WTC11 (cell line): ENCODE data around the gene CCDC51.

Experiments
- CTCF ChIP-seq: fragments of 200-600 bp; IDR thresholded peaks from 2 replicates; pipeline ENCODE4 v1.8.0; 2022; ENCODE audit warnings: antibody characterized with exemption
- ELF4 ChIP-seq: sonication (generic); formaldehyde crosslinking; IDR thresholded peaks from 2 replicates; pipeline ENCODE4 v1.8.1; 2022; ENCODE audit warnings: low read depth, mild to moderate bottlenecking, moderate library complexity, missing genetic modification reagents
- RELA ChIP-seq: sonication (generic); formaldehyde crosslinking; IDR thresholded peaks from 2 replicates; pipeline ENCODE4 v1.8.1; 2022; ENCODE audit warnings: missing genetic modification reagents, mild to moderate bottlenecking, borderline replicate concordance
- USF1 ChIP-seq: sonication (generic); formaldehyde crosslinking; IDR thresholded peaks from 2 replicates; pipeline ENCODE4 v1.8.0; 2022; ENCODE audit warnings: mild to moderate bottlenecking, missing genetic modification reagents
- ZNF232 ChIP-seq: sonication (generic); formaldehyde crosslinking; IDR thresholded peaks from 2 replicates; pipeline ENCODE4 v1.8.0; 2022; ENCODE audit warnings: mild to moderate bottlenecking, missing genetic modification reagents
- TF ChIP-seq, protein P1 (sequence below): sonication (generic); formaldehyde crosslinking; IDR thresholded peaks from 2 replicates; pipeline ENCODE4 v1.8.0; 2022; ENCODE audit warnings: mild to moderate bottlenecking, missing genetic modification reagents
- TF ChIP-seq, protein P2 (sequence below): fragments of 250-450 bp; sonication (Bioruptor Pico); conservative IDR thresholded peaks from 2 replicates; pipeline ENCODE4 v1.9.0; 2021; ENCODE audit warnings: mild to moderate bottlenecking

DNA sequence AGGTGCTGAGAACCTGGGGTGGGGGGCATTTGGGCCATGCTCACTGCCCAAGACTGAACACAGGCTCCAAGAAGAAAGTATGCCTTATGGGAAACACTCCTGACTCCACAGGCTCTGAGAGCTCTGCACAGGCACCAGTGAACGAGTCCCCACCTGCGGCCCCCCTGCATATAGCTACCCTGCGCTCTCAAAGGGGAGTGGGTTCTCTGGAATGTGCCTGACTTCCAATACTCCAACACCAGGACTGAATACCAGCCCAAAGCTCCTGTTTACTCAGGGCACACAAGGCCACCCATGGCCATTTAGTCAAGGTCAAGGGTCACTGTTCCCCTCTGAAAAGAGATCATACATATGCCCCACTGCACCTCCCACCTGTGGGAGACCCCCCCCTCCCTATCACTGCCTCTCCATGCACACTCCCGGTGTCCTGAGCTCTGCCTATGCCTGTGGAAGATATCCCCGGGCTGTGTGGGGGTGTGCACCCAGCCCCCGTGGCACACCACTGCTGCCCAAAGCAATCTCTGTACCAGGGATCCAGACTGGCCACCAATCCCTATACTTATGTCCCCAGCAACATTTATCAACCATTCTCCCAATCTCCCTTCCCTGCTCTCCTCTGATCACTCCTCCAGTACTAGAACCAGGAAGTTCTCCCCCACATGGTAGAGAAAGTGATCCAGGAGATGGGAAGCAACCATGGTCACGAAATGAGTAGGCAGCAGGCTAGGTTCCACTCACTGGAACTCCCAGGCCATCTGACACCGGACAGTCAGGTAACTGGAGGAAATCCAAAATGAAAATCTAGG lies 8.5 kb downstream of the CCDC51 start:
- TF ChIP-seq, protein P1, sequence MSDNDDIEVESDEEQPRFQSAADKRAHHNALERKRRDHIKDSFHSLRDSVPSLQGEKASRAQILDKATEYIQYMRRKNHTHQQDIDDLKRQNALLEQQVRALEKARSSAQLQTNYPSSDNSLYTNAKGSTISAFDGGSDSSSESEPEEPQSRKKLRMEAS (CRISPR knock-in tag), result no peak
- TF ChIP-seq CTCF, result no peak
- TF ChIP-seq USF1, result no peak
- no peak for TF ChIP-seq ZNF232
- TF ChIP-seq, protein P2, sequence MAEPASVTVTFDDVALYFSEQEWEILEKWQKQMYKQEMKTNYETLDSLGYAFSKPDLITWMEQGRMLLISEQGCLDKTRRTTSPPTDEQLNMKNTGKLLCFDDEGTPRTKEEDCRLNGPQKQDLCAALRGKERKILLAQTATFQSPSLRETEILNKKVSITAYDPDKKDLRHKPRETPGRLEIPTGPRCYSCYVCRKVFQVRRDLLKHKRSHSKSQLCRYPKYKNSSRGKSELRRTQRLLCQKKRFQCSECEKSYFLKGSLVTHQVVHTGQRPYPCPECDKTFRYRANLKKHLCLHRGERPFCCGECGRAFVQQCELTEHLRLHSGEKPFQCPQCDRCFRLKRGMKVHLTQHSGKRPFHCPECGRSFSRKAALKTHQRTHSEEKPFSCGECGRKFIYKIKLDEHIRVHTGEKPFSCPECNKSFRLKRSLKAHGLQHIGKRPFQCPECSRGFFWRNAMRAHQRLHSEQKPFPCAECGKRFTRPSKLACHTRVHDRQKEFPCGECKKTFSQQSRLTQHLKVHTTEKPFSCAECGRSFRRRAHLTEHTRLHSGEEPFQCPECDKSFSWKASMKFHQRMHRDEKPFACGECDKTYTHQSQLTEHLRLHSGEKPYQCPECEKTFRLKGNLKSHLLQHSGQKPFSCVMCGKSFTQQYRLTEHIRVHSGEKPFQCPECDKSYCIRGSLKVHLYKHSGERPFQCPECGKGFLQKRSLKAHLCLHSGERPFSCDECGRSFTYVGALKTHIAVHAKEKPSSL (CRISPR knock-in tag), result no peak
- no peak for TF ChIP-seq ELF4 (CRISPR knock-in tag)
- TF ChIP-seq RELA, result no peak
